HepG2 (cell line): ENCODE data around the gene KAT14. TPM values are rescaled to one million over a fixed set of nuclear protein-coding genes. Genes with fewer than 3 reads are reported as not detected.

Experiments
- ATAC-seq: fragments of 200-7000 bp; cut with Tn5 transposase; 3 replicates; pipeline ENCODE4 v1.9.1; 2020; ENCODE audit warnings: mild to moderate bottlenecking, moderate library complexity
- BruUV-seq: library from RNA; stranded (reverse); fragments of 400-500 nt; replicated peaks from 2 replicates; lab custom pipeline; 2021; lab: Mats Ljungman, UMichigan
- CTCF ChIA-PET: fragments of 300-600 bp; formaldehyde crosslinking; extraction: SDS; loops from one replicate; lab custom pipeline; 2021; ENCODE audit warnings: low total read pairs, inconsistent platforms, low intra/inter-chr PET ratio; lab: Yijun Ruan, JAX
- POLR2A ChIA-PET: fragments of 350-600 bp; sonication (Branson Sonifier 250); formaldehyde crosslinking; loops from one replicate; lab custom pipeline; 2020; ENCODE audit warnings: antibody characterized with exemption, inconsistent platforms; lab: Yijun Ruan, JAX
- DNase-seq: peaks from one replicate; pipeline ENCODE4 v3.0.0-alpha.2; 2015; ENCODE audit warnings: low spot score
- FAIRE-seq: peaks from 3 replicates; lab custom pipeline; 2011; peaks lifted over from hg19 to GRCh38; lab: Jason Lieb, UNC
- H2AFZ ChIP-seq: one replicate; pipeline ENCODE4 v1.6.1; 2011; ENCODE audit warnings: low read length, inconsistent platforms
- H3K27ac ChIP-seq: fragments of 300-600 bp; 3 replicates; pipeline ENCODE4 v1.8.0; 2011; ENCODE audit warnings: mixed run types, mild to moderate bottlenecking, mixed read lengths, low read length, inconsistent platforms; ENCODE audit not compliant: insufficient read depth; ENCODE audit errors: extremely low read length
- H3K27me3 ChIP-seq, 2 experiments: fragments of 200-600 bp in 1 of 2; 2 replicates in 1 of 2; 3 replicates in 1 of 2; pipeline versions ENCODE4 v1.6.0 to v1.8.0; 2011; ENCODE audit warnings: low read length in 2 of 2, mild to moderate bottlenecking in 2 of 2, moderate library complexity in 2 of 2, inconsistent platforms in 1 of 2; ENCODE audit not compliant: insufficient read depth in 2 of 2, control insufficient read depth in 1 of 2
- H3K36me3 ChIP-seq, 2 experiments: fragments of 200-600 bp in 1 of 2; replicated peaks in 1 of 2; 2 replicates in 1 of 2; 3 replicates in 1 of 2; pipeline versions ENCODE4 v1.5.1 to v1.8.0; 2011; ENCODE audit warnings: low read length in 2 of 2, inconsistent platforms in 1 of 2; ENCODE audit not compliant: insufficient read depth in 2 of 2, control insufficient read depth in 1 of 2
- H3K4me1 ChIP-seq: 2 replicates; pipeline ENCODE4 v1.5.1; 2012; ENCODE audit warnings: low read length, inconsistent platforms; ENCODE audit not compliant: insufficient read depth
- H3K4me2 ChIP-seq: 2 replicates; pipeline ENCODE4 v1.6.0; 2011; ENCODE audit warnings: low read depth, low read length, inconsistent platforms
- H3K4me3 ChIP-seq, 3 experiments: fragments of 200-600 bp in 1 of 3; sonication (generic), shearing (Covaris generic) in 1 of 3; replicated peaks in 1 of 3; 2 replicates each; pipeline ENCODE4 v1.5.1; 2011 to 2016; ENCODE audit warnings: low read length in 3 of 3, inconsistent platforms in 2 of 3, low read depth in 2 of 3, mild to moderate bottlenecking in 2 of 3, control low read depth in 1 of 3, mixed read lengths in 1 of 3; ENCODE audit not compliant: insufficient read depth in 1 of 3
- H3K79me2 ChIP-seq: one replicate; pipeline ENCODE4 v1.6.1; 2011; ENCODE audit warnings: low read length, inconsistent platforms; ENCODE audit not compliant: insufficient read depth
- H3K9ac ChIP-seq: 2 replicates; pipeline ENCODE4 v1.6.0; 2011; ENCODE audit warnings: mild to moderate bottlenecking, low read depth, low read length, inconsistent platforms; ENCODE audit not compliant: insufficient read depth
- H3K9me3 ChIP-seq: 2 replicates; pipeline ENCODE4 v1.5.1; 2012; ENCODE audit warnings: mild to moderate bottlenecking, low read length
- H4K20me1 ChIP-seq: 2 replicates; pipeline ENCODE4 v1.6.0; 2011; ENCODE audit warnings: inconsistent platforms, mild to moderate bottlenecking, low read length, moderate library complexity; ENCODE audit not compliant: insufficient read depth
- ZNF530 ChIP-seq: sonication (generic); formaldehyde crosslinking; IDR thresholded peaks from 2 replicates; pipeline ENCODE4 v1.5.0; 2020; ENCODE audit warnings: low read depth, mild to moderate bottlenecking, missing genetic modification reagents
- ZNF547 ChIP-seq: sonication (generic); formaldehyde crosslinking; IDR thresholded peaks from 2 replicates; pipeline ENCODE4 v1.5.1; 2020; ENCODE audit warnings: mild to moderate bottlenecking, missing genetic modification reagents
- WGBS: methylation state at CpG from one replicate; pipeline ENCODE4 v1.1.6; 2017; ENCODE audit warnings: low lambda C conversion rate; 5-methylcytosine and 5-hydroxymethylcytosine counted together
- in situ Hi-C: cut with HindIII; loops from 2 replicates; pipeline ENCODE4 v1.10.0; 2017; ENCODE audit warnings: low pct_unique_long_range_greater_than_20kb; ENCODE audit not compliant: extremely low pct_ligation_motif_present
- intact Hi-C: fragments of 100-400 bp; cut with micrococcal nuclease; formaldehyde crosslinking; loops from one replicate; pipeline ENCODE4 v1.10.0; 2022; ENCODE audit not compliant: unreplicated experiment
- polyA plus RNA-seq, 8 experiments: library from polyadenylated mRNA; depleted of rRNA in 3 of 8; stranded (reverse) in 7 of 8; unstranded in 1 of 8; fragments of >200 nt; fragmentation: Illumina TruSeq in 4 of 8; extraction: Trizol in 4 of 8; gene quantifications; 2 replicates each; pipeline versions ENCODE4 v1.2.1 to v1.2.3, GENCODE V29; 2011 to 2016; ENCODE audit warnings: low read depth in 4 of 8, missing spikeins in 1 of 8, mixed read lengths in 1 of 8; ENCODE audit not compliant: insufficient read depth in 1 of 8
- total RNA-seq, 5 experiments: library from RNA; depleted of rRNA; stranded (reverse); fragments of >200 nt; fragmentation: Illumina TruSeq; extraction: Trizol; gene quantifications; 2 replicates each; pipeline ENCODE4 v1.2.3, GENCODE V29; 2016; ENCODE audit warnings: low read depth in 1 of 5
- TF ChIP-seq, protein P1 (sequence below): sonication (generic); formaldehyde crosslinking; IDR thresholded peaks from 2 replicates; pipeline ENCODE4 v1.5.0; 2020; ENCODE audit warnings: mild to moderate bottlenecking, missing genetic modification reagents, borderline replicate concordance

Gene KAT14
- total and polyA plus RNA-seq, 2 of the 13 experiments (the other 11 are each of a cell fraction or from before 2014, with no cell fraction given), result 5.1 to 15.1 TPM

GRCh38 chr20:18188434-18188833 is 50.8 kb downstream of the KAT14 start:
- ATAC-seq, result no peak
- no peaks in the 10 kb centered on the region for H3K27me3 ChIP-seq
- H3K79me2 ChIP-seq, result no peaks in the 10 kb centered on the region
- H3K4me2 ChIP-seq, result no peak overlapping the region
- POLR2A ChIA-PET, result no interaction called here
- CTCF ChIA-PET, result no interaction called here
- in situ Hi-C loops, result no loop called here
- no peak overlapping the region for H3K27ac ChIP-seq
- 39% methylated on average over 3 of the region's 3 CpGs for WGBS
- no TSS peak for BruUV-seq
- FAIRE-seq, result no peak
- no peaks in the 10 kb centered on the region for H4K20me1 ChIP-seq
- peaks cover 8 to 11% of the 10 kb centered on the region in 2 experiments for H3K36me3 ChIP-seq
- H2AFZ ChIP-seq, result no peak overlapping the region
- intact Hi-C loops, result no loop called here
- H3K9me3 ChIP-seq, result no peaks in the 10 kb centered on the region
- no peak overlapping the region for H3K4me3 ChIP-seq
- TF ChIP-seq ZNF547 (no peak), ZNF530 (no peak)
- TF ChIP-seq, protein P1, sequence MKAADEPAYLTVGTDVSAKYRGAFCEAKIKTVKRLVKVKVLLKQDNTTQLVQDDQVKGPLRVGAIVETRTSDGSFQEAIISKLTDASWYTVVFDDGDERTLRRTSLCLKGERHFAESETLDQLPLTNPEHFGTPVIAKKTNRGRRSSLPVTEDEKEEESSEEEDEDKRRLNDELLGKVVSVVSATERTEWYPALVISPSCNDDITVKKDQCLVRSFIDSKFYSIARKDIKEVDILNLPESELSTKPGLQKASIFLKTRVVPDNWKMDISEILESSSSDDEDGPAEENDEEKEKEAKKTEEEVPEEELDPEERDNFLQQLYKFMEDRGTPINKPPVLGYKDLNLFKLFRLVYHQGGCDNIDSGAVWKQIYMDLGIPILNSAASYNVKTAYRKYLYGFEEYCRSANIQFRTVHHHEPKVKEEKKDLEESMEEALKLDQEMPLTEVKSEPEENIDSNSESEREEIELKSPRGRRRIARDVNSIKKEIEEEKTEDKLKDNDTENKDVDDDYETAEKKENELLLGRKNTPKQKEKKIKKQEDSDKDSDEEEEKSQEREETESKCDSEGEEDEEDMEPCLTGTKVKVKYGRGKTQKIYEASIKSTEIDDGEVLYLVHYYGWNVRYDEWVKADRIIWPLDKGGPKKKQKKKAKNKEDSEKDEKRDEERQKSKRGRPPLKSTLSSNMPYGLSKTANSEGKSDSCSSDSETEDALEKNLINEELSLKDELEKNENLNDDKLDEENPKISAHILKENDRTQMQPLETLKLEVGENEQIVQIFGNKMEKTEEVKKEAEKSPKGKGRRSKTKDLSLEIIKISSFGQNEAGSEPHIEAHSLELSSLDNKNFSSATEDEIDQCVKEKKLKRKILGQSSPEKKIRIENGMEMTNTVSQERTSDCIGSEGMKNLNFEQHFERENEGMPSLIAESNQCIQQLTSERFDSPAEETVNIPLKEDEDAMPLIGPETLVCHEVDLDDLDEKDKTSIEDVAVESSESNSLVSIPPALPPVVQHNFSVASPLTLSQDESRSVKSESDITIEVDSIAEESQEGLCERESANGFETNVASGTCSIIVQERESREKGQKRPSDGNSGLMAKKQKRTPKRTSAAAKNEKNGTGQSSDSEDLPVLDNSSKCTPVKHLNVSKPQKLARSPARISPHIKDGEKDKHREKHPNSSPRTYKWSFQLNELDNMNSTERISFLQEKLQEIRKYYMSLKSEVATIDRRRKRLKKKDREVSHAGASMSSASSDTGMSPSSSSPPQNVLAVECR (CRISPR knock-in tag), result no peak
- TF ChIP-seq, all 625 proteins: peak for 0
- Histone ChIP-seq H3K4me1 (peaks cover 7% of the 10 kb centered on the region), H3K9ac (no peak overlapping the region)
- DNase-seq, result no peak
